ENCODE data around the gene MARS2.
"Not testable (repeated sequence)": the region's sequence is repeated elsewhere in the genome, so short reads cannot be mapped to it uniquely, and the experiment has no call there.

The MARS2 gene

GRCh38 chr2:197705912-197706838 lies 1.0 kb downstream of the MARS2 start:
- no peak for DNase-seq (ENCODE audit: low read depth in 3 of 3, low spot score in 1 of 3)

GRCh38 chr2:197706839-197707207 lies 1.7 kb downstream of the MARS2 start:
- no peak for DNase-seq (ENCODE audit: low read depth in 3 of 3, low spot score in 1 of 3)

- DNase-seq (ENCODE audit: low read depth in 3 of 3, low spot score in 1 of 3), result no peak
These were observed 2.4 kb downstream of the MARS2 start for GRCh38 chr2:197707316-197708213.

- DNase-seq (ENCODE audit: low read depth in 3 of 3, low spot score in 1 of 3), result no peak
These were observed 3.2 kb downstream of the MARS2 start for GRCh38 chr2:197708331-197708730.

DNA sequence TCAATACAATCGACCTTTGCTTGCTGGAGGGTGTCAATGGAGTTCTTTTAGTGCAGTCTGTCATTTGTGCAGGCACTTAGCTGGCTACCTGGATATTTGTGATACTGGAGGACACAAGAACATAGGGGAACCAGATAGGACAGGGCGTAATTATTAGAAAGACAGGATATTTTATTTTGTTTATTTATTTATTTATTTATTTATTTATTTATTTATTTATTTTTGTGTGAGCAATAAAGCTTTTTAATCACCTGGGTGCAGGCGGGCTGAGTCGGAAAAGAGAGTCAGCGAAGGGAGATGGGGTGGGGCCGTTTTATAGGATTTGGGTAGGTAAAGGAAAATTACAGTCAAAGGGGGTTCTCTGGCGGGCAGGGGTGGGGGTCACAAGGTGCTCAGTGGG lies 4.0 kb downstream of the MARS2 start:
- not testable (repeated sequence) for DNase-seq (ENCODE audit: low read depth in 3 of 3, low spot score in 1 of 3)

DNA sequence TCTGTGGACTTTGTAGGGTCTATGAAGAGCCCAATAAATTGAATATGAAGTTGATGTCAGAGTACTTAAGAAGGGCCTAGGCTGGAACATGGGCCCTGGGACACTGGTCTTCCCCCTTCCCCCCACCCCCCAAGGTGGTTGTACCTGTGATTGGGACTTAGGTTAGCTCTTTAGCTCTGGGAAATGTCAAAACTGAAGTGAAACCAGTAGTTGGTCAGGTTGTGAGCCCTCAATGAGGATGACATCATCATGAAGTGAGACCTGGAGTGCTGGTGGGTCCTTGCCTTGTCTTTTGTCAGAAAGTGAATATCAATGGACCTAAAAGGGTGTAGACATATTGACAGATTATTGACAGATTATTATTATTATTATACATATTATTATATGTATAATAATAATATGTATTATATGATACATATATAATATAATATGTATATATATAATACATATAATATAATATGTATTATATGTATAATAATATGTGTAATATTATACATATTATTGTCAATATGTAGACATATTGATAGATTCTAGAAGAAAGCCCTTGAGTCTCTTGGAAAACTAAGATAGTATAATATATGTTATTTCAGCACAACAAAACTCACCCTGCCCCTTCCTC lies 5.4 kb downstream of the MARS2 start:
- DNase-seq (ENCODE audit: low read depth in 3 of 3, low spot score in 1 of 3), result no peak

- no peak for DNase-seq (ENCODE audit: low read depth in 3 of 3, low spot score in 1 of 3)
These were observed 6.4 kb downstream of the MARS2 start for GRCh38 chr2:197711578-197711977.

DNA sequence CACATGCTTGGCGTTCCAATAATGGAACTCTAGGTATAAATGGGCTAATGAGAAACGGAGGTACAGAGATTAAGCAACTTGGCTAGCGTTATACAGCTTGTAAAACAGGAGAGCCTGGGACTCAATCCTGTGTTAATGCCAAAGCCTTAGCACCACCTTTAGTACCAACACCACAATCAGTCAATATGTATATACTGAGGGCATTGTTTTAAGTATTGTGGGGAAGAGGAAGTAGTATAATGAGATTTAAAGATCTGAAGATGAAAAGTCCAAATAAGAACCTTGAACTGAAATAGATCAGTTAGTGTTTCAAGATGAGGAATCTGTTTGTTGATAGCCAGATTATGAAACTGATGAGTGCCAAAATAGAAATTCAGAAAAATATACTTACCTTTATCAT lies 8.1 kb downstream of the MARS2 start:
- DNase-seq (ENCODE audit: low read depth in 3 of 3, low spot score in 1 of 3), result no peak

DNA sequence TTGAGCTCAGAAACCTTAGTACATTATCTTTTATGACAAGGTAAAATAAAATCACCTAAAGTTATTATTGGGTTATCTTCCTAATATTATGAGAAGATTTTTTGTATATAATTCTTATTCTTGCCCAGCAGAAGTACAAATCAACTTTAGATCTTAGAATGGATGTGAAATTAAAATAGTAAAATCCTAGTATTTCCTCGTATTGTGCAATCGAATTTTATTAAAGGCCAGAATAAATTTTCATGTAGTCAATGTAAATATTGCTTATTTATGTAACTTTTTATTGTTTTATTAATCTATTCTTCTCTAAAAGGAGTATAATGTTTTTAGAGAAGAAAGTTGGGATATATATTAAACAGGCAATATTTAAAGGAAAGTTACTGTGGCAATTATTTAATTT lies 12.7 kb downstream of the MARS2 start:
- no peak for DNase-seq (ENCODE audit: low read depth in 3 of 3, low spot score in 1 of 3)

DNA sequence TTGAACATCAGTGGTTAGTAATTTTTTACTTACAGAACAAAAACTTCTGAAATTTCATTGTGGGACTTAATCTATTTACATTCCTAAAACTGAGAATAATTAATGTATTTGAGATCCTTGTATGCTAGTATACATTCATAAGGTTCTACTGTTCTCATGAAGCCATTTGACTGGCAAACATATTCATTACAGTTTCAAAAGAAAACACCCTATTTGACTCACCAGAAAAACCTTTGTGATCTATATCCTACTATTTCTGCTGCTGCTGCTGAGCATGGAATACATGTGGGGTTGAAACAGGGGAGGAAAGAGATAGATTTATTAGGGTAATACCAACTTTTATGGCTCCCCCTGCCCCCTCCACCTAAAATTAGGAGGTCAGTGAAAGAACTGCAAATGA lies 21.8 kb downstream of the MARS2 start:
- no peak for DNase-seq (ENCODE audit: low read depth in 3 of 3, low spot score in 1 of 3)

DNA sequence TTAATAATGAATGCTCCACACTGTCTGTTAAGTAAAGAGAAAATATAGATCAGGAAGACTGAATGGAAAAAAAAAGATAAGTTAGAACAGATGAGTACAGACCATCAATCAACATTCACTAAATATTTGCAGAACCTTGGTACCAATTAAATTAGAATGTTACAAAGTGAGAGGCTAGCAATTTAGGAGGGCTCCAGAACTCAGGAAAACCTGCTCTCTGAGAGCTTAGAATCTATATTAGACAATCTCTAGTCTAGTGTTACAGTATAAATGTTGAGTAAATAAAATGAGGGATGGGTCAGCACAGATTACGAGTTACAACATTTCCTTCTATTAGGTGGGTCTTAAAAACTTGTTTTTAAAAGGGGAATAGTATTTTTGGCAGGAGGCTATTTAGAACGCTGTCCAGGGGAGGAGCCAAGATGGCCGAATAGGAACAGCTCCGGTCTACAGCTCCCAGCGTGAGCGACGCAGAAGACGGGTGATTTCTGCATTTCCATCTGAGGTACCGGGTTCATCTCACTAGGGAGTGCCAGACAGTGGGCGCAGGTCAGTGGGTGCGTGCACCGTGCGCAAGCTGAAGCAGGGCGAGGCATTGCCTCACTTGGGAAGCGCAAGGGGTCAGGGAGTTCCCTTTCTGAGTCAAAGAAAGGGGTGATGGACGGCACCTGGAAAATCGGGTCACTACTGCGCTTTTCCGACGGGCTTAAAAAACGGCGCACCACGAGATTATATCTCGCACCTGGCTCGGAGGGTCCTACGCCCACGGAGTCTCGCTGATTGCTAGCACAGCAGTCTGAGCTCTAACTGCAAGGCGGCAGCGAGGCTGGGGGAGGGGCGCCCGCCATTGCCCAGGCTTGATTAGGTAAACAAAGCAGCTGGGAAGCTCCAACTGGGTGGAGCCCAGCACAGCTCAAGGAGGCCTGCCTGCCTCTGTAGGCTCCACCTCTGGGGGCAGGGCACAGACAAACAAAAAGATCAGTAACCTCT lies 23.7 kb downstream of the MARS2 start:
- DNase-seq (ENCODE audit: low read depth in 3 of 3, low spot score in 1 of 3), result not testable (repeated sequence)

GRCh38 chr2:197740200-197740599 lies 35.0 kb downstream of the MARS2 start:
- DNase-seq (ENCODE audit: low read depth in 3 of 3, low spot score in 1 of 3), result no peak
